IMR-90 (cell line): ENCODE measurements around the gene NOXA1. TPM values are rescaled to one million over a fixed set of nuclear protein-coding genes. Genes with fewer than 3 reads are reported as not detected.

Experiments
- ATAC-seq: fragments of 200-7000 bp; cut with Tn5 transposase; 2 replicates; pipeline ENCODE4 v1.9.1; 2020; ENCODE audit warnings: low read depth, mild to moderate bottlenecking, moderate library complexity
- BruUV-seq: library from RNA; stranded (reverse); fragments of 400-500 nt; replicated peaks from 2 replicates; lab custom pipeline; 2021; lab: Mats Ljungman, UMichigan
- CTCF ChIA-PET: fragments of 300-600 bp; formaldehyde crosslinking; extraction: SDS; loops from one replicate; lab custom pipeline; 2021; ENCODE audit warnings: antibody characterized with exemption; lab: Yijun Ruan, JAX
- POLR2A ChIA-PET: fragments of 300-600 bp; sonication (Branson Sonifier 250); formaldehyde crosslinking; loops from one replicate; lab custom pipeline; 2022; ENCODE audit warnings: antibody characterized with exemption; ENCODE audit not compliant: unreplicated experiment; lab: Charles Lee
- DNase-seq: peaks from one replicate; pipeline ENCODE4 v3.0.0; 2013
- H2AFZ ChIP-seq: replicated peaks from 2 replicates; pipeline ENCODE3; 2013; ENCODE audit warnings: low read length, mild to moderate bottlenecking; ENCODE audit not compliant: poor library complexity
- H2AK5ac ChIP-seq: 2 replicates; pipeline ENCODE4 v1.6.1; 2013; ENCODE audit warnings: low read depth, low read length, inconsistent platforms
- H2AK9ac ChIP-seq: replicated peaks from 2 replicates; pipeline ENCODE3; 2013; ENCODE audit warnings: mild to moderate bottlenecking, low read depth, low read length, moderate library complexity; ENCODE audit not compliant: poor library complexity
- H2BK120ac ChIP-seq: 2 replicates; pipeline ENCODE4 v1.6.1; 2013; ENCODE audit warnings: low read depth, low read length, inconsistent platforms
- H2BK15ac ChIP-seq: 3 replicates; pipeline ENCODE4 v1.6.1; 2013; ENCODE audit warnings: low read depth, low read length, inconsistent platforms
- H2BK20ac ChIP-seq: 2 replicates; pipeline ENCODE4 v1.6.1; 2013; ENCODE audit warnings: low read depth, mild to moderate bottlenecking, inconsistent platforms, low read length, moderate library complexity
- H2BK5ac ChIP-seq: 2 replicates; pipeline ENCODE4 v1.6.1; 2013; ENCODE audit warnings: mild to moderate bottlenecking, low read depth, low read length, inconsistent platforms; ENCODE audit not compliant: poor library complexity, severe bottlenecking
- H3K14ac ChIP-seq: replicated peaks from 2 replicates; pipeline ENCODE4 v1.6.1; 2013; ENCODE audit warnings: low read depth, low read length, inconsistent platforms
- H3K18ac ChIP-seq: 2 replicates; pipeline ENCODE4 v1.6.1; 2013; ENCODE audit warnings: low read depth, low read length, control low read depth
- H3K23ac ChIP-seq: 2 replicates; pipeline ENCODE4 v1.6.1; 2013; ENCODE audit warnings: low read depth, low read length, inconsistent platforms
- H3K27ac ChIP-seq: 2 replicates; pipeline ENCODE4 v1.5.1; 2013; ENCODE audit warnings: mild to moderate bottlenecking, control low read depth, low read length; ENCODE audit not compliant: insufficient read depth
- H3K27me3 ChIP-seq: 2 replicates; pipeline ENCODE4 v1.6.1; 2013; ENCODE audit warnings: low read length; ENCODE audit not compliant: control insufficient read depth, insufficient read depth
- H3K36me3 ChIP-seq: 2 replicates; pipeline ENCODE4 v1.6.1; 2013; ENCODE audit warnings: low read length, mixed read lengths; ENCODE audit not compliant: control insufficient read depth, insufficient read depth
- H3K4ac ChIP-seq: 2 replicates; pipeline ENCODE4 v1.6.1; 2013; ENCODE audit warnings: low read depth, low read length, inconsistent platforms
- H3K4me1 ChIP-seq: 2 replicates; pipeline ENCODE4 v1.6.1; 2013; ENCODE audit warnings: low read length, mixed read lengths; ENCODE audit not compliant: control insufficient read depth, insufficient read depth
- H3K4me2 ChIP-seq: 2 replicates; pipeline ENCODE4 v1.6.1; 2013; ENCODE audit warnings: low read depth, mild to moderate bottlenecking, control low read depth, low read length, moderate library complexity
- H3K4me3 ChIP-seq: 2 replicates; pipeline ENCODE4 v1.5.1; 2013; ENCODE audit warnings: low read depth, mild to moderate bottlenecking, control low read depth, low read length, moderate library complexity; ENCODE audit not compliant: insufficient read depth
- H3K56ac ChIP-seq: 2 replicates; pipeline ENCODE4 v1.6.1; 2013; ENCODE audit warnings: low read length, inconsistent platforms; ENCODE audit not compliant: insufficient read depth; ENCODE audit errors: extremely low read depth
- H3K79me1 ChIP-seq, 2 experiments: 2 replicates each; pipeline ENCODE4 v1.6.1; 2013; ENCODE audit warnings: low read length in 2 of 2, inconsistent platforms in 1 of 2, low read depth in 1 of 2
- H3K9ac ChIP-seq: 2 replicates; pipeline ENCODE4 v1.6.1; 2013; ENCODE audit warnings: low read depth, low read length, control low read depth
- H3K9me1 ChIP-seq: 2 replicates; pipeline ENCODE4 v1.6.1; 2013; ENCODE audit warnings: low read length, inconsistent platforms; ENCODE audit not compliant: insufficient read depth
- H3K9me3 ChIP-seq: 2 replicates; pipeline ENCODE4 v1.6.1; 2013; ENCODE audit warnings: low read length; ENCODE audit not compliant: control insufficient read depth, insufficient read depth
- H4K20me1 ChIP-seq: 2 replicates; pipeline ENCODE4 v1.6.1; 2013; ENCODE audit warnings: low read length, inconsistent platforms; ENCODE audit not compliant: insufficient read depth
- H4K5ac ChIP-seq: 2 replicates; pipeline ENCODE4 v1.6.1; 2013; ENCODE audit warnings: mild to moderate bottlenecking, low read depth, low read length, control low read depth
- H4K8ac ChIP-seq, 2 experiments: 2 replicates each; pipeline ENCODE4 v1.6.1; 2013; ENCODE audit warnings: low read depth in 2 of 2, low read length in 2 of 2, control low read depth in 1 of 2, inconsistent platforms in 1 of 2
- H4K91ac ChIP-seq: 2 replicates; pipeline ENCODE4 v1.6.1; 2013; ENCODE audit warnings: low read depth, low read length, inconsistent platforms; ENCODE audit not compliant: insufficient read depth
- BHLHE40 ChIP-seq: fragments of 150-350 bp; IDR thresholded peaks from 2 replicates; pipeline ENCODE4 v1.6.1; 2016; ENCODE audit warnings: mild to moderate bottlenecking, low read depth, low read length
- CEBPB ChIP-seq: IDR thresholded peaks from 2 replicates; pipeline ENCODE4 v1.6.1; 2012; ENCODE audit warnings: low read depth, low read length, improper control_type of control experiment
- CHD1 ChIP-seq: IDR thresholded peaks from 2 replicates; pipeline ENCODE4 v1.6.1; 2012; ENCODE audit warnings: low read depth, low read length, improper control_type of control experiment
- CTCF ChIP-seq: conservative IDR thresholded peaks from 2 replicates; pipeline ENCODE4 v1.5.1; 2012; ENCODE audit warnings: mild to moderate bottlenecking, low read depth, low read length, improper control_type of control experiment
- ELK1 ChIP-seq: fragments of 150-350 bp; IDR thresholded peaks from 2 replicates; pipeline ENCODE4 v1.6.1; 2016; ENCODE audit warnings: low read depth, mild to moderate bottlenecking, low read length, moderate library complexity, borderline replicate concordance
- FOS ChIP-seq: fragments of 150-350 bp; IDR thresholded peaks from 2 replicates; pipeline ENCODE4 v1.6.1; 2016; ENCODE audit warnings: low read depth, low read length
- MAFK ChIP-seq: IDR thresholded peaks from 2 replicates; pipeline ENCODE4 v1.6.1; 2012; ENCODE audit warnings: low read depth, low read length, improper control_type of control experiment
- MAZ ChIP-seq: IDR thresholded peaks from 2 replicates; pipeline ENCODE4 v1.6.1; 2012; ENCODE audit warnings: low read depth, mild to moderate bottlenecking, low read length, improper control_type of control experiment, moderate library complexity, borderline replicate concordance
- MXI1 ChIP-seq: IDR thresholded peaks from 2 replicates; pipeline ENCODE4 v1.6.1; 2012; ENCODE audit warnings: low read depth, mild to moderate bottlenecking, low read length, moderate library complexity, borderline replicate concordance
- NFE2L2 ChIP-seq: fragments of 150-350 bp; IDR thresholded peaks from 2 replicates; pipeline ENCODE4 v1.6.1; 2016; ENCODE audit warnings: low read depth, mild to moderate bottlenecking, low read length
- POLR2A ChIP-seq: IDR thresholded peaks from 2 replicates; pipeline ENCODE4 v1.6.1; 2012; ENCODE audit warnings: mild to moderate bottlenecking, low read depth, low read length
- RAD21 ChIP-seq: IDR thresholded peaks from 2 replicates; pipeline ENCODE4 v1.6.1; 2012; ENCODE audit warnings: low read length, improper control_type of control experiment
- RCOR1 ChIP-seq: IDR thresholded peaks from 2 replicates; pipeline ENCODE4 v1.6.1; 2012; ENCODE audit warnings: mild to moderate bottlenecking, low read length, improper control_type of control experiment; ENCODE audit not compliant: insufficient replicate concordance
- RFX5 ChIP-seq: IDR thresholded peaks from 2 replicates; pipeline ENCODE4 v1.8.0; 2012; ENCODE audit warnings: low read depth, mild to moderate bottlenecking, low read length, moderate library complexity
- SMC3 ChIP-seq: fragments of 150-350 bp; IDR thresholded peaks from 2 replicates; pipeline ENCODE4 v1.6.1; 2016; ENCODE audit warnings: low read depth, mild to moderate bottlenecking, antibody characterized with exemption, low read length, moderate library complexity
- USF2 ChIP-seq: fragments of 150-350 bp; IDR thresholded peaks from 2 replicates; pipeline ENCODE4 v1.6.1; 2017; ENCODE audit warnings: mild to moderate bottlenecking, antibody characterized with exemption, low read length, low read depth
- WGBS, 2 experiments: methylation state at CpG; one replicate each; pipeline versions ENCODE4 v1.1.5 to v1.1.7; 2013; ENCODE audit warnings: missing lambda C conversion rate in 2 of 2; ENCODE audit not compliant: insufficient read length in 1 of 2; ENCODE audit errors: extremely low coverage in 2 of 2; 5-methylcytosine and 5-hydroxymethylcytosine counted together
- dilution Hi-C: fragments of 300-500 bp; cut with HindIII; formaldehyde crosslinking; loops from one replicate; pipeline ENCODE4 v1.14.3; 2018; ENCODE audit warnings: low sequenced_read_pairs; ENCODE audit not compliant: unreplicated experiment
- in situ Hi-C: fragments of 300-500 bp; cut with MboI; formaldehyde crosslinking; loops from 3 replicates; pipeline ENCODE4 v1.14.3; 2019; ENCODE audit warnings: low sequenced_read_pairs, inconsistent platforms, mixed read lengths
- intact Hi-C: fragments of 100-400 bp; cut with micrococcal nuclease; formaldehyde crosslinking; loops from 2 replicates; pipeline ENCODE4 v1.10.0; 2022
- polyA plus RNA-seq, 3 experiments: library from polyadenylated mRNA; depleted of rRNA; stranded (reverse); fragments of >200 nt; gene quantifications; 2 replicates each; pipeline ENCODE4 v1.2.3, GENCODE V29; 2012; ENCODE audit warnings: low replicate concordance in 1 of 3
- total RNA-seq: library from RNA; depleted of rRNA; stranded (reverse); fragments of >200 nt; gene quantifications from 2 replicates; pipeline ENCODE4 v1.2.3, GENCODE V29; 2012

NOXA1 gene
- total and polyA plus RNA-seq, 2 of the 4 experiments (the other 2 are of a cell fraction) = 0.17 TPM; not detected in 1

- DNase-seq = no peak
- H3K14ac ChIP-seq = no peak overlapping the region
- ChIA-PET POLR2A (no interaction called here), CTCF (no interaction called here)
- no peaks in the 10 kb centered on the region for H3K9me1 ChIP-seq
- no peak overlapping the region for H2BK5ac ChIP-seq
- H3K79me1 ChIP-seq = no peaks in the 10 kb centered on the region
- no peaks in the 10 kb centered on the region for H3K9me3 ChIP-seq
- dilution Hi-C loops = no loop called here
- H2BK20ac ChIP-seq = no peak overlapping the region
- no peak for ATAC-seq
- no peak overlapping the region for H2AFZ ChIP-seq
- no peak overlapping the region for H2AK5ac ChIP-seq
- H3K27ac ChIP-seq = no peak overlapping the region
- H4K8ac ChIP-seq = no peak overlapping the region
- no peaks in the 10 kb centered on the region for H4K20me1 ChIP-seq
- no peak overlapping the region for H3K18ac ChIP-seq
- no peak overlapping the region for H2BK120ac ChIP-seq
- no peak overlapping the region for H3K4ac ChIP-seq
- BruUV-seq = no TSS peak
- H3K4me3 ChIP-seq = no peak overlapping the region
- H4K91ac ChIP-seq = no peak overlapping the region
- H3K56ac ChIP-seq = no peak overlapping the region
- H3K23ac ChIP-seq = no peak overlapping the region
- in situ Hi-C loops = no loop called here
- no peaks in the 10 kb centered on the region for H3K4me1 ChIP-seq
- 86% methylated on average over 4 of the region's 7 CpGs; no CpG with 5 or more reads in 1 of the 2 experiments for WGBS, 2 experiments
- H4K5ac ChIP-seq = no peak overlapping the region
- H3K36me3 ChIP-seq = no peaks in the 10 kb centered on the region
- intact Hi-C loops = no loop called here
- no peak overlapping the region for H2BK15ac ChIP-seq
- TF ChIP-seq FOS (no peak), SMC3 (no peak), CEBPB (no peak), CHD1 (no peak), RAD21 (no peak), ELK1 (no peak), RCOR1 (no peak), MXI1 (no peak), USF2 (no peak), MAZ (no peak), MAFK (no peak), BHLHE40 (no peak), RFX5 (no peak), NFE2L2 (no peak), CTCF (no peak), POLR2A (no peak)
- H3K9ac ChIP-seq = no peak overlapping the region
- peaks cover 17% of the 10 kb centered on the region for H3K27me3 ChIP-seq
- no peak overlapping the region for H3K4me2 ChIP-seq
- H2AK9ac ChIP-seq = no peak overlapping the region
These were observed 44.7 kb downstream of the NOXA1 start for GRCh38 chr9:137467896-137468295.
